Liver (tissue), 9 donors: ENCODE measurements around the gene MLLT10. TPM values are rescaled to one million over a fixed set of nuclear protein-coding genes. Genes with fewer than 3 reads are reported as not detected.
"Not testable (repeated sequence)": the region's sequence is repeated elsewhere in the genome, so short reads cannot be mapped to it uniquely, and the experiment has no call there.

ENCODE experiments used
- DNase-seq: peaks from one replicate; pipeline ENCODE4 v3.0.0-alpha.2; 2017; ENCODE audit warnings: low spot score
- H3K27ac ChIP-seq, 2 donors: one replicate each; pipeline ENCODE4 v1.7.0; 2013; ENCODE audit warnings: inconsistent platforms in 2 of 2, low read length in 2 of 2, control low read depth in 1 of 2, low read depth in 1 of 2, mild to moderate bottlenecking in 1 of 2
- H3K27me3 ChIP-seq, 4 donors: one replicate each; pipeline versions ENCODE4 v1.6.1 to v1.7.0; 2013; ENCODE audit warnings: low read length in 3 of 4, inconsistent platforms in 1 of 4, mild to moderate bottlenecking in 1 of 4, moderate library complexity in 1 of 4; ENCODE audit not compliant: control insufficient read depth in 4 of 4, insufficient read depth in 4 of 4
- H3K36me3 ChIP-seq, 4 donors: one replicate each; pipeline versions ENCODE4 v1.6.1 to v1.7.0; 2013; ENCODE audit warnings: low read length in 3 of 4, mild to moderate bottlenecking in 3 of 4, low read depth in 1 of 4, moderate library complexity in 1 of 4; ENCODE audit not compliant: control insufficient read depth in 4 of 4, insufficient read depth in 3 of 4
- H3K4me1 ChIP-seq, 4 donors: one replicate each; pipeline versions ENCODE4 v1.6.1 to v1.7.0; 2013; ENCODE audit warnings: low read length in 3 of 4, mild to moderate bottlenecking in 3 of 4, moderate library complexity in 1 of 4; ENCODE audit not compliant: control insufficient read depth in 4 of 4, insufficient read depth in 4 of 4
- H3K4me3 ChIP-seq, 3 donors: one replicate each; pipeline versions ENCODE4 v1.6.1 to v1.7.0; 2013; ENCODE audit warnings: low read length in 3 of 3, control low read depth in 1 of 3, low read depth in 1 of 3, mild to moderate bottlenecking in 1 of 3
- H3K9ac ChIP-seq, 2 donors: one replicate each; pipeline ENCODE4 v1.7.0; 2013; ENCODE audit warnings: low read length in 2 of 2, mild to moderate bottlenecking in 2 of 2, moderate library complexity in 2 of 2, control low read depth in 1 of 2, low read depth in 1 of 2
- H3K9me3 ChIP-seq, 4 donors: one replicate each; pipeline versions ENCODE4 v1.6.1 to v1.7.0; 2013; ENCODE audit warnings: low read length in 3 of 4; ENCODE audit not compliant: control insufficient read depth in 4 of 4
- FOXA1 ChIP-seq: IDR thresholded peaks from 2 replicates; pipeline ENCODE4 v1.6.1; 2016; ENCODE audit warnings: antibody characterized with exemption
- FOXA2 ChIP-seq: IDR thresholded peaks from 2 replicates; pipeline ENCODE4 v1.6.1; 2016; ENCODE audit warnings: antibody characterized with exemption
- HNF4A ChIP-seq, 2 donors: conservative IDR thresholded peaks; 2 replicates each; pipeline ENCODE4 v1.6.1; 2016; ENCODE audit warnings: antibody characterized with exemption in 2 of 2, mild to moderate bottlenecking in 2 of 2
- JUND ChIP-seq, 2 donors: IDR thresholded peaks; 2 replicates each; pipeline ENCODE4 v1.6.1; 2016; ENCODE audit warnings: antibody characterized with exemption in 2 of 2
- MAX ChIP-seq: IDR thresholded peaks from 2 replicates; pipeline ENCODE4 v1.6.1; 2016; ENCODE audit warnings: antibody characterized with exemption
- NR2F2 ChIP-seq: IDR thresholded peaks from 2 replicates; pipeline ENCODE4 v1.6.1; 2016; ENCODE audit warnings: antibody characterized with exemption
- SP1 ChIP-seq: IDR thresholded peaks from 2 replicates; pipeline ENCODE4 v1.6.1; 2018; ENCODE audit warnings: antibody characterized with exemption, mild to moderate bottlenecking
- TAF1 ChIP-seq: conservative IDR thresholded peaks from 2 replicates; pipeline ENCODE4 v1.6.1; 2016; ENCODE audit warnings: antibody characterized with exemption, mild to moderate bottlenecking
- YY1 ChIP-seq: IDR thresholded peaks from 2 replicates; pipeline ENCODE4 v1.6.1; 2016; ENCODE audit warnings: antibody characterized with exemption, mild to moderate bottlenecking
- WGBS: extraction: QIAGEN DNeasy Blood & Tissue Kit; methylation state at CpG from one replicate; pipeline ENCODE4 v1.1.7; 2013; 5-methylcytosine and 5-hydroxymethylcytosine counted together
- polyA plus RNA-seq, 2 donors: library from polyadenylated mRNA; stranded (reverse) in 1 of 2; unstranded in 1 of 2; fragments of 200-250 nt in 1 of 2; fragments of >200 nt in 1 of 2; fragmentation: Nextera tagmentation in 1 of 2; extraction: Ambion mirVana in 1 of 2; gene quantifications; one replicate each; pipeline versions ENCODE4 v1.2.1 to v1.2.3, GENCODE V29; 2013 to 2015
- total RNA-seq, 2 donors: library from RNA; depleted of rRNA; stranded (reverse); fragments of >200 nt; gene quantifications; one replicate each; pipeline ENCODE4 v1.2.3, GENCODE V29; 2014
- donor health status: healthy.
- donor health status: healthy.
- donor health status: healthy.
- donor health status: healthy.
- donor health status: healthy.

The MLLT10 gene
- total and polyA plus RNA-seq, 4 donors, result 11.9 to 47.4 (median 22.6) TPM

- Histone ChIP-seq H3K36me3 (peaks cover 0 to 8% (median 1%) of the 10 kb centered on the region in 4 donors), H3K27ac (no peak overlapping the region), H3K27me3 (no peaks in the 10 kb centered on the region), H3K4me3 (no peak overlapping the region), H3K4me1 (no peaks in the 10 kb centered on the region), H3K9ac (no peak overlapping the region), H3K9me3 (no peaks in the 10 kb centered on the region)
- no peak for DNase-seq
- WGBS, result 92% methylated on average over 1 of the region's 1 CpG
- TF ChIP-seq SP1 (no peak), TAF1 (no peak), NR2F2 (no peak), JUND (IDR thresholded peaks at IDR 0.05) (no peak)
Measured at GRCh38 chr10:21623291-21623690, 89.3 kb downstream of the MLLT10 start.

- WGBS, result 97% methylated on average over 6 of the region's 6 CpGs
- H3K9me3 ChIP-seq, result not testable (repeated sequence)
Measured at GRCh38 chr10:21624421-21624820, 90.4 kb downstream of the MLLT10 start.

GRCh38 chr10:21624951-21625350 lies 90.9 kb downstream of the MLLT10 start:
- DNase-seq, result no peak
- no peak overlapping the region for H3K9ac ChIP-seq
- no peaks in the 10 kb centered on the region for H3K27me3 ChIP-seq
- no peaks in the 10 kb centered on the region for H3K9me3 ChIP-seq
- no peak overlapping the region for H3K4me3 ChIP-seq
- H3K4me1 ChIP-seq, result no peaks in the 10 kb centered on the region
- 95% methylated on average over 6 of the region's 6 CpGs for WGBS
- no peak for TF ChIP-seq MAX
- no peak overlapping the region for H3K27ac ChIP-seq
- peaks cover 0 to 4% (median under 1%) of the 10 kb centered on the region in 4 donors for H3K36me3 ChIP-seq

More at GRCh38 chr10:21624421-21624820, 90.4 kb downstream of the MLLT10 start:
- DNase-seq, H3K4me1 ChIP-seq, H3K9ac ChIP-seq, H3K36me3 ChIP-seq, H3K27ac ChIP-seq, H3K27me3 ChIP-seq, H3K4me3 ChIP-seq: not testable (repeated sequence)

- no peak overlapping the region for H3K27ac ChIP-seq
- no peak overlapping the region for H3K9ac ChIP-seq
- H3K36me3 ChIP-seq, result peaks cover 0 to 4% (median under 1%) of the 10 kb centered on the region in 4 donors
- no peak for TF ChIP-seq NR2F2
- TF ChIP-seq FOXA2, result no peak
- TF ChIP-seq FOXA1, result no peak
- no peak for TF ChIP-seq HNF4A (conservative IDR thresholded peaks at IDR 0.05)
- TF ChIP-seq JUND (IDR thresholded peaks at IDR 0.05), result no peak
- TF ChIP-seq YY1, result no peak
- no peaks in the 10 kb centered on the region for H3K27me3 ChIP-seq
- DNase-seq, result no peak
- no peak overlapping the region for H3K4me3 ChIP-seq
- WGBS, result 92% methylated on average over 3 of the region's 3 CpGs
- H3K4me1 ChIP-seq, result no peaks in the 10 kb centered on the region
- H3K9me3 ChIP-seq, result no peaks in the 10 kb centered on the region
Measured at GRCh38 chr10:21625623-21626229, 91.7 kb downstream of the MLLT10 start.
